Duodenal mucosa (tissue), 2 donors: Measurements from ENCODE around the gene DPY19L2.
"Not testable (repeated sequence)": the region's sequence is repeated elsewhere in the genome, so short reads cannot be mapped to it uniquely, and the experiment has no call there.

ENCODE experiments used
- H3K27ac ChIP-seq: one replicate; pipeline ENCODE4 v1.7.0; 2013; ENCODE audit warnings: low read depth, low read length
- H3K27me3 ChIP-seq, 2 donors: one replicate each; pipeline ENCODE4 v1.7.0; 2013; ENCODE audit warnings: low read length in 2 of 2, control low read depth in 1 of 2; ENCODE audit not compliant: insufficient read depth in 2 of 2, control insufficient read depth in 1 of 2
- H3K36me3 ChIP-seq, 2 donors: one replicate each; pipeline ENCODE4 v1.7.0; 2013; ENCODE audit warnings: low read length in 2 of 2, control low read depth in 1 of 2; ENCODE audit not compliant: insufficient read depth in 2 of 2, control insufficient read depth in 1 of 2
- H3K4me1 ChIP-seq, 2 donors: one replicate each; pipeline ENCODE4 v1.7.0; 2013; ENCODE audit warnings: low read length in 2 of 2, control low read depth in 1 of 2; ENCODE audit not compliant: insufficient read depth in 2 of 2, control insufficient read depth in 1 of 2
- H3K4me3 ChIP-seq, 2 donors: one replicate each; pipeline ENCODE4 v1.7.0; 2013; ENCODE audit warnings: low read length in 2 of 2, low read depth in 1 of 2
- H3K9ac ChIP-seq, 2 donors: one replicate each; pipeline ENCODE4 v1.7.0; 2013; ENCODE audit warnings: low read length in 2 of 2, low read depth in 1 of 2
- H3K9me3 ChIP-seq, 2 donors: one replicate each; pipeline ENCODE4 v1.7.0; 2013; ENCODE audit warnings: low read length in 2 of 2, control low read depth in 1 of 2; ENCODE audit not compliant: control insufficient read depth in 1 of 2

DPY19L2 gene

DNA sequence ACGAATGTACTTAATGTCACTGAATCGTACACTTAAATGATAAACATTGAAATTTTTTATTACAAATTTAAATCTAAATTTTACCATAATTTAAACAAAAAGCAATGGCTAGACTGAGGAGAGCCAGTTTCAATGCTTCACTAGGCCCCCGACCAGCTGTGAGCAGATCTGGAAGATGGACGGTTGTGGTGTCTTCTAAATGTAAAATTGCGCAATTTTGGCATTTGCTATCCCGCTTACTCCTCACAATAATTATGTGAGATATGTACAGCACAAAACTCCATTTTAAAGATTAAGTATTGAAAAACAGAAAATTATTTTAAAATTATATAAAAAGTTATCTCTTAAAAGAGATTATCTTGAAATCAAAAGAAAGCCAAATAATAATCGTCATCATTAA, 5.3 kb downstream of the DPY19L2 start:
- H3K4me1 ChIP-seq, H3K36me3 ChIP-seq, H3K4me3 ChIP-seq, H3K27ac ChIP-seq, H3K9me3 ChIP-seq, H3K9ac ChIP-seq, H3K27me3 ChIP-seq: not testable (repeated sequence)

DNA sequence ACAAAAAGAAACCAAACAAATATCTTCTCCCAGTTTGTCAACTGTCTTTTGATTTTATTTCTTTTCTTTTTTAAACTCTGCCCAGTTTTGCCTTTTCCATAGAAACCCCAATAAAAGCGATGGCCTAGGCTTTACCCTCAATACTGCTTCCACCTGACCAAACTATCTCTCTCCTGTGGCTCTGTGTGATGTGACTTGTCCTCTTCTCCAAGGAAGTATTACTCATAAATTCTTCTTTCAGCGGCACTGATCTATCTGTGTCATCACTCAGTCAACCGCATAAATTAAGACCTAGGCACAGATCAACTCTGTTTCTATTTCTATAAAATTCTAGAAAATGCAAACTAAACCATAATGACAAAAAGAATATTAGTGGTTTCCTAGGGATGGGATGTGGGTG, 9.8 kb downstream of the DPY19L2 start:
- H3K27me3 ChIP-seq, H3K36me3 ChIP-seq, H3K9ac ChIP-seq, H3K9me3 ChIP-seq, H3K4me3 ChIP-seq, H3K27ac ChIP-seq, H3K4me1 ChIP-seq: not testable (repeated sequence)

DNA sequence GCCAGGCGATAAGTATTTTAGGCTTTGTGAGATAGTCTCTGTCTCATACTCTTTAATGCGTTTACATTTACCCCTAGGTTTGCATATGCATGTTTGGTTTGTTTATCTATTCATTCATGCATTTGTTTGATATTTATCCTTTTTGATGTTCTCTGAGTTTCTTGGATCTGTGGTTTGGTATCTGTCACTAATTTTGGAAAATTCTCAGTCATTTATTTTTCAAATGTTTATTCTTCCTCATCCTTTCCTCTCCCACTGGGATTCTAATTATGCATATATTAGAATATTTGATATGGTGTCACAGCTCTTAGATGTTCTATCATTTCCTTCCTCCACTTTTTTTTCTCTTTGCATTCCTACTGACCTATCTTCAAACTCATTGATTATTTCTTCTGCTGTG, 11.9 kb downstream of the DPY19L2 start:
- H3K27ac ChIP-seq, H3K9me3 ChIP-seq, H3K36me3 ChIP-seq, H3K4me1 ChIP-seq, H3K4me3 ChIP-seq, H3K27me3 ChIP-seq, H3K9ac ChIP-seq: not testable (repeated sequence)

DNA sequence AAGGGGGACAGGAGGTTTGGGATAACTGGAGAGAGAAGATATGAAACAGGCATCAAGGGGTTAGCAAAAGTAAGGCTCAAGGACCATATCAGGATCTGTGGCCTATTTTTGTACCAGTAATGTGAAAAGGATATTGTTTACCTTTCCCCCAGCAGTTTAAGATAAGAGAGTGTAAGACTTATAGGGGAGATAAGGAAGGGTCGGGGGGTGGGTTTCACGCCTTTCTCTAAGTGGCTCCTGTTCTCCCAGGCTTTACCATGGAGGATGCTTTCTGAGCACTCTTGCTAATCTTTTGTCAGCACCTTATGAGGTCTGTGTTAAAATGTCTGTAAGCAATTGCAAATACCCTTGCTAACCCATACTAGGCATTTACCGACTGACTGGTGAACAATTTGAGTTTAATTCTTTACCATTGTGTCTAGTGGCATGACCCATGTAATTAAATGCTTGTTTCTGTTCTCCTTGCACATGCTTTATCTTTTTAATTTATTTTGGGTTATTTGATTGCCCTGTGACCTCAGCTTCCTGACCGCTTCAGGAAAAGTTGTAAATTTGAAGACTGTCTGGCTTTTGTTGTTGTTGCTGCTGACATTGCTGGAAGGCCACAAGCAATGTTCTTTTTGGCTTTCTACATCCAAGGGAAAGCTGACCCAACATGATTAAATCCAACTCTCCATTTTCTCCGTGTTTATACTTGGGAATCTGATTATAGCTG, 12.6 kb downstream of the DPY19L2 start:
- H3K9me3 ChIP-seq, H3K4me3 ChIP-seq, H3K27me3 ChIP-seq, H3K27ac ChIP-seq, H3K36me3 ChIP-seq, H3K4me1 ChIP-seq, H3K9ac ChIP-seq: not testable (repeated sequence)

DNA sequence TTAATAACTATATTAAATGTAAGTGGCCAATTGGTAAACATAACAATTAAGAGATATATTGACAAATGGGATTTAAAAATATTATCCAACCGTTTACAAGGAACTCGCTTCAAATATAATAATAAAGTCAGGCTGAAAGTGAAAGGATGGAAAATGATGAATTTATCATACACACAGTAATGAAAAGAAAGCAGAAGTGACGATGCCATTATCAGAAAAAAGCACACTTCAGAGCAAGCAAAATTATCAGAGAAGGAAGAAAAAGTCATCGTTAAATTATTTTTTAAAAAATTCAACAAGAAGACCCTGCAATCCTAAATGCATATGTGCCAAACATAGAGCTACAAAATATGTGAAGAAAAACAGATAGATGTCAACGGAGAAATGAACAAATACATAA, 13.8 kb downstream of the DPY19L2 start:
- not testable (repeated sequence) for H3K27me3 ChIP-seq, H3K4me3 ChIP-seq

DNA sequence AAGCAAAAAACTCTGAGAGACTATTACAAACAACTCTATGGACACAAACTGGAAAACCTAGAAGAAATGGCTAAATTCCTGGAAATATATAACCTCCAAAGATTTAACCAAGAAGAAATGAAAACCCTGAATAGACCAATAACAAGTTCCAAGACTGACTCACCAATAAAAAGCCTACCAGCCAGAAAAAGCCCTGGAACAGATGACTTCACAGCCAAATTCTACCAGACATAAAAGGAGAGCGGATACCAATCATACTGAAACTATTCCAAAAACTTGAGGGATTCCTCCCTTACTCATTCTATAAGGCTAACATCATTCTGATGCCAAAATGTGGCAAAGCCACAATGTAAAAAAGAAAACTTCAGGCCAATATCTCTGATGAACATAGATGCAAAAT, 18.8 kb downstream of the DPY19L2 start:
- H3K27ac ChIP-seq, H3K9ac ChIP-seq, H3K27me3 ChIP-seq, H3K36me3 ChIP-seq, H3K4me1 ChIP-seq, H3K9me3 ChIP-seq, H3K4me3 ChIP-seq: not testable (repeated sequence)

More for the DNA sequence above, 13.8 kb downstream of the DPY19L2 start:
- H3K9ac ChIP-seq, H3K36me3 ChIP-seq, H3K4me1 ChIP-seq, H3K27ac ChIP-seq, H3K9me3 ChIP-seq: not testable (repeated sequence)

DNA sequence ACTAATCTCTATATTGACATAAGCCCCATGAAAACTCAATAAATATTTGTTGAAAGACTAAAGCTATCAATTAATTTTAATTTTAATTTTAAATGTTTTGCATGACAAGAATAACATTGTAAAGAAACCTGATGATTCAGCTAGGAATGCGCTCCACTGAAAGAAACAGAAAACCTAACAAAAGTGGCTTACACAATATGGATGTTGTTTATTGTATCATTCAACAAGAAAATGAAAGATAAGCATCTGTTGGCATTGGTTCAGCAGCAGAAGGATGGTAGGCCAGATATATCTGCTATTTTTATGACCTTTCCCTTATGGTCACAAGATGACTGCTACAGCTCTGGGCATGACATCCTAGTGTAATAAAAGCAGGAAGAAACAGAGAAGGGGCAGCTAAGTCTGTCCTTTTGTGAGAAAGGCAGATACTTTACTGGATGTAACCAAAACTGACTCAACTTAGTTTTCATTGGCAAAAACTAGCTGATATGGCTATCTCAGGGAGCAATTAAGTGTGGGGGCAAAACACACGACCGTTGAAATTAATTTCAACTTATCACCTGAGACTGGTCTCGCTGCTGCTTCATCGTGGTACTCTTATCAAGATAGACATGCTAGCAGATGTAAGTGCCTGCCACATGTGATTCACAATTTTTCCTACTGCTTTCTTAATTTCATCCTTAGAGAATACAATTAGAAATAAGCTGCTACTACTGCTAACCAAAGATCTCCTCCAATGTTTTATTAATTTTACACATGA, 24.7 kb downstream of the DPY19L2 start:
- H3K9ac ChIP-seq, H3K4me1 ChIP-seq, H3K36me3 ChIP-seq, H3K4me3 ChIP-seq, H3K27me3 ChIP-seq, H3K9me3 ChIP-seq, H3K27ac ChIP-seq: not testable (repeated sequence)

GRCh38 chr12:63624258-63624657, 44.0 kb downstream of the DPY19L2 start:
- not testable (repeated sequence) for H3K9ac ChIP-seq, H3K27me3 ChIP-seq, H3K4me3 ChIP-seq, H3K36me3 ChIP-seq, H3K4me1 ChIP-seq, H3K27ac ChIP-seq, H3K9me3 ChIP-seq

DNA sequence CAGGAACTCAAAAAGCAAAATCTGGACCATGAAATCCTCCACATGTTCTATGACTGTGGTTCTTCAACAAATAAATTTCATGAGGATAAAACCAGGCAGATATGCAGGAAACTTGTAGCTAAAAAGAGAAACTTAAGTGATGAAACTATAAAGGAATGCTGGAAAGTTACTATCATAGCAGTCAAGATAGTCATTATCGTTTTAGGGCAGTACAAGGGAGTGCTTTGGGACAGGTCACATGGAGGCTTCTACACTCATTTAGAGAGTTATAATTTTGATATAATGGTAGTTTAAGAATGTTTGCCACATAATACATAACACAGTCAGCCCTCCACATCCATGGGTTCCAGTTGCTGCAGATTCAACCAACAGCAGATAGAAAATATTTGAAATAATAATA, 52.7 kb downstream of the DPY19L2 start:
- H3K9ac ChIP-seq, H3K4me3 ChIP-seq, H3K9me3 ChIP-seq, H3K36me3 ChIP-seq, H3K4me1 ChIP-seq, H3K27me3 ChIP-seq, H3K27ac ChIP-seq: not testable (repeated sequence)

DNA sequence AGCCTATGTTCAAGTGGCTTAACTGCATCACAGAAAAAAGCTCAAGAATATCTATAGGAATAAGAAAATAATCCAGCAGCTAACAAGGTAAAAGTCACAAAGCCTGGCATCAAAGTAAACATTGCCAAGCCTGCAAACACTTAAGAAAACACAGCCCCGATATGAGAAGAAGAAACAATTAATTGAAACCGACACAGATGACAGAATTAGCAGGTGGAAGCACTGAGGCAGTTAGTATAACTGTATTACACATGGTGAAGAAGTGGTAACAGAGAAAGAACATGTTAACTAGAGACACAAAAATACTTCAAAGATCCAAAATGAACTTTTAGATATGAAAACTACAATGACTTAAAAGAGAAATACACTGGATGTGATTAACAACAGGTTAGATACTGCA, 57.0 kb downstream of the DPY19L2 start:
- H3K4me1 ChIP-seq, H3K9ac ChIP-seq, H3K36me3 ChIP-seq, H3K27ac ChIP-seq, H3K4me3 ChIP-seq, H3K27me3 ChIP-seq, H3K9me3 ChIP-seq: not testable (repeated sequence)
